ENCODE measurements around the gene NAGS.

DNA sequence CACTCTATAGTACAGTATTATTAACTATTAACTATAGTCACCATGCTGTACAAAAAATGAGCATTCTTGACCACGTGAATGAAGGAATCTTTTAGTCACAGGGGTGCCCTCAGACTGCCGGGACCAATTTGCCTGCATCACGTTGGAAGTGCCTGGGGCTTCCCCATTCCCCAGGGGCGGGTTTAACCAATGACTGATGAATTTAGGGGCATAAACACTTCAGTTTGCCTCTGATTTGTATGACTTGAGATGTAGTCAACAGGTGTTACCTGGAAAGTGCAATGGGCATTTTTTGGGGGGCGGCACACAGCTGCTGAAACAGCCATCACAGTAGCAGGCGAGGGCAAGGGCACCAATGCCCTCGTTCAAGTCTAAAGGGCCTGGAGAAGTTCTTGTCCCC is 41.9 kb upstream of the NAGS start:
- TF ChIP-seq EZH2 (IDR thresholded peaks at IDR 0.05; ENCODE audit: borderline replicate concordance) (no peak), CTCF (IDR thresholded peaks at IDR 0.05; ENCODE audit: poor library complexity) (no peak)

Measured in hepatocyte (in vitro differentiated cells).